HG02763 (cell line): ENCODE results near the gene MED13L.

Experiments used
- ATAC-seq: cut with Tn5 transposase; IDR thresholded peaks from one replicate; pipeline ENCODE4 v1.9.1; 2021; ENCODE audit warnings: mild to moderate bottlenecking, moderate library complexity; ENCODE audit not compliant: unreplicated experiment

Gene MED13L

DNA sequence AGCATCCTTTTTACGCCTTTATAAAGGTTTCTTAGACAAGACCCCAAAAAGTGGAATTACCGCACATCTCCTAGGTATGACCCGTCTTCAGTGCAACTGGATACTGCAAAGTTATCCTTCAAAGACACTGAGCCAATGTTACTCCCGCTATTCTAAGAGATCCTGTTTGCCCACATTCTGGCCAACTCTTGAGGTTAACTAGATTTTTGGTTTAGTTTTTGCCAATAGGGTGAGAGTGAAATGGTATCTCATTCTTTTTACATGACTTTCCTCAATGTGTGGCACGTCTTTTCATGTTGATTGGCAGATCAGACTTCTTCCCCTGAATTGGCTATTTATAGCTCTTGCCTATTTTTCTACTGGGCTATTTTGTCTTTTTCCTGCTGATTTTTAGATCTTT lies 347.2 kb downstream of the MED13L start:
- no peak for ATAC-seq

DNA sequence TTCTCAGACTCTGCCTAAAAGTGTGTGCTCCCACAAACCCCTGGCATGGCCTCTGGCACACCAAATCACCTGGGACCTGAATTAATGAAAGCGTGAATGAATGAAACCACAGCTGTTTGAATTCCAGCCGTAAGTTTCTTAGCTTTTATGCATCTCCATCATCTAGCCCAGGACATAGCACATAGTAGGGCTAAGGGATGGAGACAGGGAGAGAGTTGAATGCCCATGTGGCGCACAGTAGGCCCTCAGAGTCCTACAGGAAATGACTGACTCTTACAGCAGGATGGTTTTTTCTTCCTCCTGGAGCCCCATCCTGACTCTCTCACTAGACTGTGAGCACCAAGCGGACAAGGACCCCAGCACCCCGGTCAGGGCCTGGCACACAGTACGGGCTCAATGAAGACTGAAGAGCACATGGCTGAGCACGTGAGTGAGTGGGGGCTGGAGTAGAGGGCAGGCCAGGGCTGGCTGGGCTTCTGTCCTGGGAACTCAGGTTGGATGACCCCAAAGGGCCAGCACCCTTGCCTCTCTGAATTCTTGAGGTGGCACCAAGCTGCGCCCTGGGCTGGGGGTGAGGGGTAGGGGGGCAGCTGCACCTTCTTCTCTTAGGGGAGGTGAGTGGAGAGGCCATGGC lies 351.3 kb downstream of the MED13L start:
- ATAC-seq: no peak

DNA sequence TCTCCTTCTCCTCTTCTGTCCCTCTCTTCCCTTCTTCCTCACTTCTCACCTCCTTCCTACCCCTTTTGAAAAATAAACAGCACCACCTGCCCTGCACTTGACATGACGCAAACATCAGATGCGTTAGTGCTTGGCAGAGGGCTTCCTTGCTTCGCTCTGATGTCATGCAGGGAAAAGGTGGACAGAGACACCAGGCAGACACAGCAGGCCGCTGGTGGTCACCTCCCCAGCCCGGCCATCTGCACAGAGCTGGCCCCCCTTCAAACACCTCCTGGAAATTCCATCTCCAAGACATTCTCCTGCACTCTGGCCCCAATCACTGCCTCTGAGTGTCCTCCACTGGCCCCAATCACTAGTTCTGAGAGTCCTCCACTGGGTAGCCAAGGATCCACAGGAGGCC lies 353.6 kb downstream of the MED13L start:
- ATAC-seq: no peak

DNA sequence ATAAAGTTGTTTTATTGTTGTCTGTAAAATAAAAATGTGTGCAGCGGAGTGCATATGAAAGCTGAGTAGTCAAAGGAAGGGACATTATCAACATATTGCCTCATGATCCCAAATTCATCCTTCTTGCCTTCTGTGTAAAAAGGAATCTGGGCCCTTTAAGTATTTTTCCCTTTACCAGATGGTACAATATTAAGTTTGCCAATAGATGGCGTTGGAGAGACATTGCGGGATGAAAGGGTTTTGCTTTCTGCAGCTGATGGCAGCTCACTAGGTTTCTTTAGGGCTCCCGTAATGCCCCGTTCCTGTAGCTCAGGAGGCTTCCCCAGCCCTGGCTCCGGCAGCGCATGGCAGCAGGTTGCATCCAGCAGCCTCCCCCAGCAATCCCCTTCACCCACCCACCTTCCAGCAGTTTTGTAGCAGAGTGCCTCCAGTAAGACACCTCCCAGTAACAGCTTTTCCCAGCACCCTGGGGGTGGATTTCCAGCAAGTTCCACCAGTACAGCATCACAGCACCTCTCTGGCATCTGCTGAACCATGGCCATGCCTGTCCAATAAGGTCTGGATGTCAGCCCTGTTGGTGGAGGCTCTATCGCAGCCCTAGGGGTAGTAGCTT lies 354.4 kb downstream of the MED13L start:
- ATAC-seq: no peak

DNA sequence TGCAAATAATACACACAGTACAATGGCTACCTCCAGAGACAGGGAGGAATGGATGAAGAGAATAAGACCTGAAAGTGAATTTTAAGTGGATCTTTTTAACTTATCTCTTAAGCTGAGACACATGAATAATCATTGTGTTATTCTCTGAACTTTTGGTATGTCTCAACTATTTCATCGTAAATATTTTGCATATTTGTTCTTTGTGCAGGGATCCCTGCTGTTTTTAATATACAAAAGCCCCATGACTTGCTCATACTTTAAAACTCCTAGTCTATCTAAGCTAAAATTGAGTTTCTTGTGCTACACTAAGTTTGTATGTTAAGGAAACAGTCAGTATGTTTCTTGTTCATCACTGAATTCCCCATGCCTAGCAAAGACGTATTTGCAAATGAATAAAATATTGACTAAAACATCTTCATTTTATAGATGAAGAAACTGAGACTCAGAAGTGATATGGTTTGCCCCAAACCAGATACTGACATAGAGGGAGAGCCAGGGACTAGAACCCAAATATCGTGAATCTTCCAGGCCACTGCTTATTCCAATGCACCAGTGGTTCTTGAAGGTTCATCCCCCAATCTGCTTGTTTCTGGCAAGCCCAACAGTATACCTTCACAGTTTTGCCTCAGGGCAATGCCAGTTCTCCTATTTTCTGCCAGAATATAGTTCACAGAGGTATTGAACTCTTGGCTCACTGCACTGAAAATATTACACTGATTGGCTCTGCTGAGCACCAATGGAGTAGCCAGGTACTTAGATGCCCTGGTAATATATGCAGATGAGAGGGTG lies 356.9 kb downstream of the MED13L start:
- ATAC-seq: no peak

DNA sequence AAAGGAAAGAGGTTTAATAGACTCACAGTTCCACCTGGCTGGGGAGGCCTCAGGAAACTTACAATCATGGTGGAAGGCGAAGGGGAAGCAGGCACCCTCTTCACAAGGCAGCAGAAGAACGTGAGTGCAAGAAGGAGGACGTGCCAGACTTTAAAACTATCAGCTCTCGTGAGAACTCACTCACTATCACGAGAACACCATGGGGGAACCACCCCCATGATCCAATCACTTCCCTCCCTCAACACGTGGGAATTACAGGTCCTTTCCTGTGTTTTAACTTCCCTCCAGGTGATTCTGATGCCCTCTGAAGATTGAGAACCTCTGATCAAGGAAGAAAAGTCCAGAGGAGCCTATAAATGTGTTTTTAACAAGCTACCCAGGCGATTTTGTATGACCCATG lies 358.7 kb downstream of the MED13L start:
- no peak for ATAC-seq

DNA sequence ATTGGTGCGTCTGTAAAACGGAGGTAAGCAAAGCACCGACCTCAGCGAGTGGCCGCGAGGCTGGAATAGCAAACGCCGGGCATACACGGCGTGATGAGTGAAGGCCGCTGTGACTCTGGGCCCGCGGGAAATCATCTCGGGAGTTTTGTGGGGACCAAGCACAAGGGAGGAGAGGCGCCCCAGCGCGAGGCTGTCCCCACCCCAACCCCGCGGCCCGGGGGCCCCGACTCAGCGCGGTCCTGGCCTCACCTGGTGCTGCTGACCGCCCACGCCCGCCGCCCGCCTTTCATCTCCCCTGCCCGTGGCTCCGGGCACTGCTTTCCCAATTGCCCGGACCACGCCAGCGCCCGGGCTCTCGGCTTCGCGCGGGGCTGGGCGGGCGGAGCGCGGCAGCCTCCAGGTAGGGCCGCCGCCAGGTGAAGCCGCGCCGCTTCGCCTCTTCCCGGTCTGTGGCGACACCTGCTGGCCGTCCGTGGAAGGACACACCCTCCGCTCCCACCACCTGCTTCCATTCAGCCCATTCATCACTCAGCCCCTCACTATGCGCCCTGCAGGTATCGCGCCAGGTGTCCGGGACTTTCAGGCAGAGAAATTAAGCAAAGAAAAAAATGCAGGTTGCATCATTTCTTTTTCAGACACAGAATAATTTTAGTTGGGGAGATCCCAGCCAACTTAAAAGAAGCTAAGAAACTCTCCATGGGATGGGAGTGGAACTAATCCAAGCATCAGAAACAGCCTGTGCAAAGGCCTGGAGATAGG lies 360.4 kb downstream of the MED13L start:
- ATAC-seq: no peak

DNA sequence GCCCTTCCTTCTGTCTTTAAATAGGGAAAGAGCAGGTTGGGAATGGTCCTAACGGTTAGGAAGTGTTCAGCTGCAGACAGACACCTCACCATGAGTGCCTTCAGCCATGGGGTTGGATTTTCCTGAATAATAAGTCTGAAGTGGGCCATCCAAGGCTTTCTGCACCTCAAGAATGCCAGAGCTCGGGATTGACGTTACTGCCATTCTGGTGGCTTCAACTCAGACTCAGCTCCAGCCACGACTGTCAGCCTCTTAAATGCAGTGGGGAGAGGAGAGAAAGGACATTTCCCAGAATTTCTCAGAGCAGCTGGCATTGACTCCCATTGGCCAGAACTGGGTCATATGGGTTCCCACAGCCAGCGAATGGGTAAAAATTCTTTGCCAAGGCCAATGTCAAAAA lies 363.4 kb downstream of the MED13L start:
- no peak for ATAC-seq

DNA sequence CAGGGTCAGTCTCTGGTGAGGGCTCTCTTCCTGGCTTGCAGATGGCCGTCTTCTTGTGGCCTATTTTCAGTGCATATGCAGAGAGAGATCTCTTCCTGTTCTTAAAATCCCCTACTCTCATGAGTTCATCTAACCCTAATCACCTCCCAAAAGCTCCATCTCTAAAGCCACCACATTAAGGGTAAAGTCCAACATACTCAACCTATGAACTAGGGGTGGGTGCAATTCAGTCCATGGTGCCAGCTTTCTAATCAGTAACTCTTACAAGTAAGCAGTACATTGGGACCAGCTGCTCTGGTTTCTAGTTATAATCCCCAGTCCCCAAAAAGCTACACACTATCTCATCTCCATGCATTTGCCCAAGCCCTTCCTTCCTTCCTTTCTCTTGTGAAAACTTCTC lies 365.1 kb downstream of the MED13L start:
- no peak for ATAC-seq

DNA sequence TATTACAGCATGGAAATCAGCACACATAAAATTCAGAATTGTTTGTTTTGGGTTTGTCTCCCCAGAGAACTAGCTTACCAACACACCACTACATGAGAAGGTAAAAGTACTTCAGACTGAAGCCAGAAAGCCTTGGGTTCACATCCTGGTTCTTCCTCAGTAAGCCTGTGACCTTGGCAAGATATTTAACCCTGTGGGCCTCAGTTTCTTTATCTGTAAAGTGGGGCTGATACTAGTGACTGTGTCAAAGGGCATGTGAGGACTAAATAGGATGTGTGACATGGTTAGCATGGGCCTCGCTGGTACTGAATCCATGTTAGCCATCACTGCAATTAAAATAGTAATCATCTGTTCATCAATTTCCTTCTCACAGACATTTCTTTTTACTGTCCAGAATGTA lies 366.1 kb downstream of the MED13L start:
- no peak for ATAC-seq

DNA sequence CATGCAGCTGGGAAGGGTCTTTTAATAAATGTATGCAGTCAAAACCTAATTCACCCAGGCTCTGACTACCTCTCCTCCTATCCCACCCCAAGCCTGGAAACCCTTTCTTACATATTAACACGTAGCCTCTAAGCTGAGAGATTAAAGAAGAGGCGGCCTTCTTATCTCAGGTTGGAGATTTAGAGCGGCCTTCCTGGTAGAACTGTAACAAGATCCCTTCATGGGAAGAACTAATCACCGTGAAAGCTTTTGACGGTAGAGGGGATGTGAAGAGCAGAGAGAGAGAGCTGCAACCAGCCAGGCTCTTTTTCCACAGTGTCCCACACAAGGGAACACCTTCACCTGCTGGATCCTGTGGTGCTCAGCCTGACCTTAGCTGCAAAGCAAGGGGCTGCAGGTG lies 367.4 kb downstream of the MED13L start:
- no peak for ATAC-seq
